Transverse colon (tissue), 4 donors: ENCODE results near the gene PEX14.

Experiments
- EP300 ChIP-seq: sonication (generic); formaldehyde crosslinking; IDR thresholded peaks from one replicate; pipeline ENCODE4 v1.6.1; 2017; ENCODE audit warnings: antibody characterized with exemption, low read depth
- POLR2A ChIP-seq: fragments of 450-650 bp; IDR thresholded peaks from one replicate; pipeline ENCODE4 v1.6.1; 2016; ENCODE audit warnings: antibody characterized with exemption, mild to moderate bottlenecking, moderate library complexity
- POLR2AphosphoS5 ChIP-seq, 3 donors: sonication (generic); formaldehyde crosslinking; IDR thresholded peaks; one replicate each; pipeline ENCODE4 v1.6.1; 2016; ENCODE audit warnings: antibody characterized with exemption in 3 of 3
- TF ChIP-seq, protein P1 (sequence below), 5 experiments: fragments of 200-600 bp in 3 of 5; fragments of 450-650 bp in 2 of 5; sonication (generic) in 3 of 5; IDR thresholded peaks; 1 replicate in 2 of 5; 2 replicates in 3 of 5; pipeline ENCODE4 v1.5.1; 2016 to 2017; ENCODE audit warnings: antibody characterized with exemption in 5 of 5, inconsistent platforms in 3 of 5, mild to moderate bottlenecking in 2 of 5, moderate library complexity in 1 of 5

DNA sequence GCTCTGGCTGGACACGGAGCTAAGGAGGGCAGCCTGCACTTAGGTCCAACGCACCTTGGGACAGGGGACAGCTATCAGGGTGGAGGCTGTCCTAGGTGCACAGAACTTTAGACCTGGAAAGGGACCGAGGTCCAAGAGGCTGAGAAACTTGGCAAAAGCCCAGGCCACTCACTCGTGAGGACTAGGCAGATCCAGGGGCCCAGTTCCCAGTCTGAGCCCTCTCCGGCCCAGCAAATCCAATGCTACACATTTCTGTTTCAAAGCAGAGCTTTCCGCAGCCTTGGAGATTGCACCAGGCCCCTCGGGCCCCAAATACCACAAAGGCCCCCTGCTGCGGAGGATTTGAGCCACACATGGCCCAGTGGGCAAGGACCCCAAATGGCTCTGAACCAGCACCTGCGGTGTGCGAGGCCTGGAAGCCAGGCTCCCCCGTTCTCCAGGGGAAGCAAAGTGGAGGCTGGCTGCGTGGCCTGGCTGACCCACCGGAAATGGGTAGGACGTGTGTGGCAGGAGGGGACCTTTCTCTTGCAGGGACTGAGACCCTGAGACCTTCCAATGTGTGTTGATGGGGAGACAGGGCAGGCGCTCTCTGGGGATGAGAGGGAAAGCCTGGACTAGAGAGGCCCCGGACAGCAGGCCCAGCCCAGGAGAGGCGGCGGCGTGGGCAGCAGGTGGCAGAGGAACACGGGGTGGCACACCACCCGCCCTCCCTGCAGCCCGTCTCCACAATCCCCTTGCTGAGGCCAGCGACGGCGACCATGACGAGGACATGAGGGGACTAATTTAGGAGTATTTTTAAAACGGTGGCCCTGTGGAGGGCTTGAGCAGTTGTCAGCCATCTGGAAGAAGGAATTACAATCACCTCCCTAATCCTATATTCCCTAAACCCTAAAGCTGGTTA is 203.0 kb downstream of the PEX14 start:
- TF ChIP-seq, protein P1, sequence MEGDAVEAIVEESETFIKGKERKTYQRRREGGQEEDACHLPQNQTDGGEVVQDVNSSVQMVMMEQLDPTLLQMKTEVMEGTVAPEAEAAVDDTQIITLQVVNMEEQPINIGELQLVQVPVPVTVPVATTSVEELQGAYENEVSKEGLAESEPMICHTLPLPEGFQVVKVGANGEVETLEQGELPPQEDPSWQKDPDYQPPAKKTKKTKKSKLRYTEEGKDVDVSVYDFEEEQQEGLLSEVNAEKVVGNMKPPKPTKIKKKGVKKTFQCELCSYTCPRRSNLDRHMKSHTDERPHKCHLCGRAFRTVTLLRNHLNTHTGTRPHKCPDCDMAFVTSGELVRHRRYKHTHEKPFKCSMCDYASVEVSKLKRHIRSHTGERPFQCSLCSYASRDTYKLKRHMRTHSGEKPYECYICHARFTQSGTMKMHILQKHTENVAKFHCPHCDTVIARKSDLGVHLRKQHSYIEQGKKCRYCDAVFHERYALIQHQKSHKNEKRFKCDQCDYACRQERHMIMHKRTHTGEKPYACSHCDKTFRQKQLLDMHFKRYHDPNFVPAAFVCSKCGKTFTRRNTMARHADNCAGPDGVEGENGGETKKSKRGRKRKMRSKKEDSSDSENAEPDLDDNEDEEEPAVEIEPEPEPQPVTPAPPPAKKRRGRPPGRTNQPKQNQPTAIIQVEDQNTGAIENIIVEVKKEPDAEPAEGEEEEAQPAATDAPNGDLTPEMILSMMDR (IDR thresholded peaks at IDR 0.05) = no peak
- TF ChIP-seq POLR2A (no peak), POLR2AphosphoS5 (IDR thresholded peaks at IDR 0.05) (peak in 2 of 3 donors; percentile 5 to 53), EP300 (no peak)
